ENCODE measurements around the gene GMEB2. TPM values are rescaled to one million over a fixed set of nuclear protein-coding genes. Genes with fewer than 3 reads are reported as not detected.
"Not testable (repeated sequence)": the region's sequence is repeated elsewhere in the genome, so short reads cannot be mapped to it uniquely, and the experiment has no call there.

Gene GMEB2
- total RNA-seq, 3 donors from 2014 or later, result 10.3 to 12.8 (median 11.4) TPM

DNA sequence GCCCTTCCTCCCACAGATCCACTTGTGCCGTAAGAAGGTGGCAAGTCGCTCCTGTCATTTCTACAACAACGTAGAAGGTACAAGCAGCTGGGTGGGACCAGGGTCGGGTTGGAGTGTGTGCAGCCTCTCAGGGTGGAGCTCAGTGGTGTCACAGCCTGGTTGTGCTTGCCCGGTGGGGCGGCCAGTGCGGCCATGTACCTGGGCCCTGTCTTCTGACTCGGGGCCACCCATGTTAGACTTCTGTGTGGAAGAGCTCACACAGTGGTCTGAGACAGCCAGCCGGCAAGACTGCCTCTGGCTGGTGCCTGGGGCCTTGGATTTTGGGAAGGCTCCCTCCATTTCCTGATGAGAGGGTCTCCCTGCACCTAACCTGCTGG, 35.9 kb upstream of the GMEB2 start:
- H3K4me1 ChIP-seq (ENCODE audit: low read depth), result peaks cover 8% of the 10 kb centered on the region
- no peaks in the 10 kb centered on the region for H3K36me3 ChIP-seq (ENCODE audit: low read depth)
- H3K4me3 ChIP-seq, result no peak overlapping the region
- no peak for ATAC-seq
- intact Hi-C loops (cut with DNase I, micrococcal nuclease), result no loop called here
- DNase-seq, result no peak
- TF ChIP-seq, protein P1, sequence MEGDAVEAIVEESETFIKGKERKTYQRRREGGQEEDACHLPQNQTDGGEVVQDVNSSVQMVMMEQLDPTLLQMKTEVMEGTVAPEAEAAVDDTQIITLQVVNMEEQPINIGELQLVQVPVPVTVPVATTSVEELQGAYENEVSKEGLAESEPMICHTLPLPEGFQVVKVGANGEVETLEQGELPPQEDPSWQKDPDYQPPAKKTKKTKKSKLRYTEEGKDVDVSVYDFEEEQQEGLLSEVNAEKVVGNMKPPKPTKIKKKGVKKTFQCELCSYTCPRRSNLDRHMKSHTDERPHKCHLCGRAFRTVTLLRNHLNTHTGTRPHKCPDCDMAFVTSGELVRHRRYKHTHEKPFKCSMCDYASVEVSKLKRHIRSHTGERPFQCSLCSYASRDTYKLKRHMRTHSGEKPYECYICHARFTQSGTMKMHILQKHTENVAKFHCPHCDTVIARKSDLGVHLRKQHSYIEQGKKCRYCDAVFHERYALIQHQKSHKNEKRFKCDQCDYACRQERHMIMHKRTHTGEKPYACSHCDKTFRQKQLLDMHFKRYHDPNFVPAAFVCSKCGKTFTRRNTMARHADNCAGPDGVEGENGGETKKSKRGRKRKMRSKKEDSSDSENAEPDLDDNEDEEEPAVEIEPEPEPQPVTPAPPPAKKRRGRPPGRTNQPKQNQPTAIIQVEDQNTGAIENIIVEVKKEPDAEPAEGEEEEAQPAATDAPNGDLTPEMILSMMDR (IDR thresholded peaks at IDR 0.05), result no peak
- H3K9me3 ChIP-seq, result no peaks in the 10 kb centered on the region

DNA sequence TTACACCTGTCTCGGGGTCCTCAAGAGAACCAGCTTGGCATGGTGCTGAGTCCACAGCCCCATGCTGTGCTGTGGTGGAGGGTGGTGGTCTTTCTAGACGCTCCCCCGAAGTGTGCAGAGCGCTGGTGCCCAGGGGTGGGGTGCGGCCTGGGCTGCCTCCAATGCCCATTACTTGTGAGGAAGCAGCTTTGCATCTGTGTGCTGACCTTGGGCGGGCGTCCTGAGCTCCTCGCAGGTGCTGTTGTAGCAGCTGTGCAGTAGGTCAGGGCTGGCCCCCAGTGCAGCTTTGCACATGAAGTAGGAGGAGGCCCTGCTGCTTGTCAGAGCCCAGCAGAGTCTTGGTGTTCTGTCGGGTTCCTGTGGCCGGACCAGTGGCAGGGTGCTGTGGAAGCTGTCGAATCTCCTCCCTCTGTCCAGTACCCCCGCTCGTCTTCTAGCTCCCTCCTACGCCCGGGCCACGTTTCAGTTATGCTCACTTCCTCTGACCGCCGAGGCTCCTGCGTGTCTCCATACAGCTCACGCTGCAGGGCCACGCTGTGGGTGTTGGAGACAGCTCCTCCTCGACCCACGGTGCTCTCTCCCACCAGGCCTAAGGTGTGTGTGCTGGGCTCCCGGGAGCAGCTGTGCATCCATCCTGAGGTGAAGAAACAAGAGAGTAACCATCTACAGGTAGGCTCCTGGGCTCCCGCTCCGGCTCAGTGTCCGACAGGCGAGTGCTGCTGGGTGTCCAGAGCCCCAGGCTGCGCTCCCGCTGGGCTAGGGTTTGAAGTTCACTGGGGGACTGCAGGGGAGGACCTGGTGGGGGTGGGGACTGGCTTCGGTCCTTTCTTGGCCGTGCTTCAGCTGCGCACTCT, 35.3 kb upstream of the GMEB2 start:
- Histone ChIP-seq H3K4me3 (no peak overlapping the region), H3K9me3 (no peaks in the 10 kb centered on the region), H3K36me3 (ENCODE audit: low read depth) (no peaks in the 10 kb centered on the region), H3K4me1 (ENCODE audit: low read depth) (peaks cover 12% of the 10 kb centered on the region)
- ATAC-seq, result no peak
- DNase-seq, result no peak
- TF ChIP-seq, protein P1 (IDR thresholded peaks at IDR 0.05), result no peak
- intact Hi-C loops (cut with DNase I, micrococcal nuclease), result no loop called here

DNA sequence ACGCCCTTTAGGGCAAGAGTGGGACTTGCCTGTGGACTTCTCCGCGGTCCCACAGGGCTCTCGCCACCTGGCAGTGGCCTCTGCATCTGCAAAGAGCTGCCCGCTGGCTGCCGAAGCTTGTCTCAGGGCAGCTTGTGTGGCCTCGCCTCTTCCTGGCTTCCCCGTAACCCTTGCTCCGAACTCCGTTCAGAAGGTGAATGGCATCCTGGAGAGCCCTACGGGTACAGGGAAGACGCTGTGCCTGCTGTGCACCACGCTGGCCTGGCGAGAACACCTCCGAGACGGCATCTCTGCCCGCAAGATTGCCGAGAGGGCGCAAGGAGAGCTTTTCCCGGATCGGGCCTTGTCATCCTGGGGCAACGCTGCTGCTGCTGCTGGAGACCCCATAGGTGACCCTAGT, 34.2 kb upstream of the GMEB2 start:
- H3K36me3 ChIP-seq (ENCODE audit: low read depth), result no peaks in the 10 kb centered on the region
- no peak overlapping the region for H3K4me3 ChIP-seq
- H3K9me3 ChIP-seq, result no peaks in the 10 kb centered on the region
- ATAC-seq, result no peak
- intact Hi-C loops (cut with DNase I, micrococcal nuclease), result no loop called here
- no peak for DNase-seq
- TF ChIP-seq, protein P1 (IDR thresholded peaks at IDR 0.05), result no peak
- H3K4me1 ChIP-seq (ENCODE audit: low read depth), result peaks cover 12% of the 10 kb centered on the region

DNA sequence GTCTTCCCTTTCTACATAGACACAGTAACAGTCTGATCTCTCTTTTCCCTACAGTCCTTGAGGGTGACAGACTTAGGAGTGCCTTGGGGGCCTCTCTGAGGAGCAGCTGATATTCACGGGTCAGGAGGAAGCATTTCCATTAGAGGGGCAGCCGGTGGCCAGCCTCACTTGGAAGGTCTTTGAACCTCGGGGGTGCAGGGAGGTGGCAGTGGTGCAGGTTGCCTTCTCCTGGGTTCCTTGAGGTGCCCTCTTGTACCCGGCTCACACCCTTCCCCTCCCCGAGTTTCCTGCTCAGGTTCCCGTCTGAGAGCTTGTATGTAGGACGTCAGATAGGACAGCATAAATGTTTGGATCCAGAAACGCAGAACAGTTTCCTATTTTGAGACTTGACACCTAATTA, 33.7 kb upstream of the GMEB2 start:
- Histone ChIP-seq H3K4me3 (no peak overlapping the region), H3K4me1 (ENCODE audit: low read depth) (peaks cover 12% of the 10 kb centered on the region), H3K36me3 (ENCODE audit: low read depth) (no peaks in the 10 kb centered on the region), H3K9me3 (no peaks in the 10 kb centered on the region)
- ATAC-seq (no peak), DNase-seq (no peak)
- TF ChIP-seq, protein P1 (IDR thresholded peaks at IDR 0.05), result no peak
- intact Hi-C loops (cut with DNase I, micrococcal nuclease), result no loop called here

DNA sequence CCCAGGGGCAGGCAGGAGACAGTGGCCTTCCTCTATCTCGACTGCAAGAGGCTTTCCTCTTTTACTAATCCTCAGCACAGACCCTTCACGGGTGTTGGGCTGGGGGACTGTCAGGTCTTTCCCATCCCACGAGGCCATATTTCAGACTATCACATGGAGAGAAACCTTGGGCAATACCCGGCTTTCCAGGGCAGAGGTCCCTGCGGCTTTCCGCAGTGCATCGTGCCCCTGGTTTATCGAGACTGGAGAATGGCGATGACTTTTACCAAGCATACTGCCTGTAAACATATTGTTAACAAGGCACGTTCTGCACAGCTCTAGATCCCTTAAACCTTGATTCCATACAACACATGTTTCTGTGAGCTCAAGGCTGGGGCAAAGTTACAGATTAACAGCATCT, 33.3 kb upstream of the GMEB2 start:
- intact Hi-C loops (cut with DNase I, micrococcal nuclease); H3K9me3 ChIP-seq; ATAC-seq; H3K4me3 ChIP-seq; H3K36me3 ChIP-seq (ENCODE audit: low read depth); DNase-seq: not testable (repeated sequence)
- peaks cover 12% of the 10 kb centered on the region for H3K4me1 ChIP-seq (ENCODE audit: low read depth)

DNA sequence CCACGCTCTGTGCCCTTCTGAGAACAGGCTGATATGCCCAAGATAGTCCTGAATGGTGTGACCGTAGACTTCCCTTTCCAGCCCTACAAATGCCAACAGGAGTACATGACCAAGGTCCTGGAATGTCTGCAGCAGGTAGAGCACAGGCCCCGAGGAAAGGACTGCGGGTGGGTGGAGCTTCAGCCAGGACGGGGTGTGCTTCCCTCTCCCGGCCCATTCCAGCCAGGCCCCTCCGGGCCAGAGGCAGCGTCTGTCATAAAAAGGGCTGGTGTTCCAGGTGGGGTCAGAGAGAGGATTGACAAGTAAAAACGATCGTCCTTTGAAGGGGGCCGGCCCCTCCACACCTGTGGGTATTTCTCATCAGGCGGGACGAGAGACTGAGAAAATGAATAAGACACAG, 32.5 kb upstream of the GMEB2 start:
- H3K4me1 ChIP-seq (ENCODE audit: low read depth), result peaks cover 12% of the 10 kb centered on the region
- no peak overlapping the region for H3K4me3 ChIP-seq
- ATAC-seq (no peak), DNase-seq (no peak)
- H3K9me3 ChIP-seq, result no peaks in the 10 kb centered on the region
- intact Hi-C loops (cut with DNase I, micrococcal nuclease), result no loop called here
- H3K36me3 ChIP-seq (ENCODE audit: low read depth), result no peaks in the 10 kb centered on the region
- TF ChIP-seq, protein P1 (IDR thresholded peaks at IDR 0.05), result no peak
